ENCODE results near the gene CCR3.

- TF ChIP-seq CTCF (IDR thresholded peaks at IDR 0.05) (no peak), POLR2AphosphoS5 (IDR thresholded peaks at IDR 0.05; ENCODE audit: low read depth, low read length) (no peak)
Measured at GRCh38 chr3:46221938-46222337, 20.3 kb upstream of the CCR3 start.

Data from Panc1 (cell line).